IPS-15b (cell line): Measurements from ENCODE around the gene NCKAP5.

ENCODE experiments used
- H3K27me3 ChIP-seq: one replicate; pipeline ENCODE4 v1.6.1; 2013; ENCODE audit warnings: low read length; ENCODE audit not compliant: control insufficient read depth, insufficient read depth
- H3K36me3 ChIP-seq: one replicate; pipeline ENCODE4 v1.6.1; 2013; ENCODE audit warnings: low read length; ENCODE audit not compliant: control insufficient read depth, insufficient read depth
- H3K4me1 ChIP-seq: one replicate; pipeline ENCODE4 v1.6.1; 2013; ENCODE audit warnings: mild to moderate bottlenecking, low read length; ENCODE audit not compliant: control insufficient read depth, insufficient read depth
- H3K4me3 ChIP-seq: one replicate; pipeline ENCODE4 v1.5.1; 2013; ENCODE audit warnings: low read depth, low read length
- H3K9ac ChIP-seq: one replicate; pipeline ENCODE4 v1.6.1; 2013; ENCODE audit warnings: low read depth, mild to moderate bottlenecking, low read length
- H3K9me3 ChIP-seq: one replicate; pipeline ENCODE4 v1.6.1; 2013; ENCODE audit warnings: mild to moderate bottlenecking, low read length; ENCODE audit not compliant: control insufficient read depth, insufficient read depth

The NCKAP5 gene

DNA sequence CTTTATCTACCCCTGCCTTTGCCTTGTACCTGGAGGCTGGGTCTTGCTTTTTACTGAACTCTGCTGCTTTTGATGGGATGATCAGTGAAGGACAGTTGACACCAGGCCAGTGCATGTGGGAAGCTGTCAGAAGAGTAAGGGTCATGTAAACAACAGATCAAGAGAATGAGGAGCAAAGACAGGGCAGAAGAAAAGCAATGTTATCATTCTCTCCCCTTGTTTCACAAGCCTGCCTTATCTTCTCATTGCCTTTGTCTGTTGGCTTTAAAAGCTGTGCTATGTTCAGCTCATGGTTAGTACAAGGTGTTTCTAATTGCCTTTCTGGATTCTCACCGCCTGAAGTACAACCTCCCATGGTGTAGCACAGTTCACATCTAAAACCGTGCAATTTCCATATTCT lies 925.8 kb downstream of the NCKAP5 start:
- Histone ChIP-seq H3K4me1 (peaks cover 5% of the 10 kb centered on the region), H3K27me3 (no peaks in the 10 kb centered on the region), H3K4me3 (no peak overlapping the region), H3K9me3 (no peaks in the 10 kb centered on the region), H3K9ac (no peak overlapping the region), H3K36me3 (no peaks in the 10 kb centered on the region)

DNA sequence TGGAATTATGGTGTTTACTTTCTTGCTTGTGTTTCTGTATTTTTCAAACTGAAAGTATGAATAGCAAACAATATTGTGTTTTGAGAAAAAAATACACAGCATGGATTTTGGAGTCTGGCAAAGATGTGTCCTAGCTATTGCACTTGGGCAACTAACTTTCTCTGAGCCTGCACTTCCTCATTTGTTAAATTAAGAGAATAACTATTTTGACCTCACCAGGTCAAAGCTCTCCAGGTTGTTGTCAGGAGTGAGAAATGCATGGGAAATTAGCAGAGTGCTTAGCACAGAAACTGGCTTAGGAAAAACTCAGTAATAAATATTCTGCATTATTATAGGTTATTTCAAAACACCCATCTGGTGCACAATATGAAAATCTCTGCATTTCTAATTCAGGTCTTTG lies 926.4 kb downstream of the NCKAP5 start:
- Histone ChIP-seq H3K36me3 (no peaks in the 10 kb centered on the region), H3K9me3 (no peaks in the 10 kb centered on the region), H3K4me1 (peaks cover 5% of the 10 kb centered on the region), H3K27me3 (no peaks in the 10 kb centered on the region), H3K9ac (no peak overlapping the region), H3K4me3 (no peak overlapping the region)

DNA sequence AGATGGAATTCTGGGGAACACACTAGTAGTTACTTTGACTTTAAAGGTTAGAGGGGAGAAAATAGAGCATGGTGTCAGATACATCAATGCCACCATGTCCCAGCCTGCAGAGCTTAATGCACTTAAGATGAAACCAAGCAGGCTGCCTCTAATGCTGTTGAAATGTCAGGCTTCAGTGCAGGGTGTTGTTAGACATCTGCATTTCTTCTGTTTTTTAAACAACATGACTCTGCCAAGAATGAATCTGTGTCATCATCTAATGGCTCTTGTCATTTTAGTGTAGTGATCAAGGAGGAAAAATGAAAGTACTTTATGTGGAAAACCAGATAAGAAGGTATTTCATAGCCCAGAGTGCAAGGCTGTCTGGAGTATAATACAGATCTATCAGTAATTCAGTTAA lies 928.1 kb downstream of the NCKAP5 start:
- H3K9ac ChIP-seq: no peak overlapping the region
- H3K4me3 ChIP-seq: no peak overlapping the region
- peaks cover 3% of the 10 kb centered on the region for H3K4me1 ChIP-seq
- H3K9me3 ChIP-seq: no peaks in the 10 kb centered on the region
- no peaks in the 10 kb centered on the region for H3K36me3 ChIP-seq
- no peaks in the 10 kb centered on the region for H3K27me3 ChIP-seq

DNA sequence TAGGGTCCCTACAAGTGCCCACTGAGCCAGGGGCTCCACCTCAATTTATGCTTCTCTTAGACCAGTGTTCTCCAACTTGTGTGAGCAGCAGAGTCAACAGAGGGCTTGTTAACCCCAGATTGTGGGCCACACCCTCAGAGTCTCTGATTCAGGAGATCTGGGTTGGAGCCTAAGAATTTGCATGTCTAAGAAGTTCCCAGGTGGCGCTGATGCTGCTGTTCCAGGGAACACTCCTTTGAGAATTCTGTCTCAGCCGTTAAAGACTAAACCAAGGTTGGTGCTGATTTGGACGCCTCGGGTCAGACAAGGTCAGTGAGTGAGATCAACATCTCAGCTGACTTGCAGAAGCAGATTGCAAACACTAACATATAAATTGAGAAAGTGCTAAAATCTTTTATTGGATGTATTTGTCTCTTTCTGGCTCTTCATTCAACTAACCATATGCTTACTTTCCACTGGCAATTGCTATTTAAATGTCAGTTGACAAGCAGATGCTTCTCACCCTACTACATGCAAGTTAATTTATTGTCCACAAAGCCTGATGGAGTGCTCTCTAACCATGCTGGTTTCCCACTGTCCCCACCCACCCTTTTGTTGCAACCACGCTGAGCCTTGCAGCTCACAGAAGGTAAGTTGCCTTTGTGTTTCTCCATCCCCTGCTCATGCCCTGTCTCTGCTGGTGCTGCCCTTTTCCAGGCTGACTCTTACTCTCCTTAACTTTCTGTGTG lies 929.8 kb downstream of the NCKAP5 start:
- Histone ChIP-seq H3K9ac (no peak overlapping the region), H3K27me3 (no peaks in the 10 kb centered on the region), H3K9me3 (no peaks in the 10 kb centered on the region), H3K4me1 (no peaks in the 10 kb centered on the region), H3K36me3 (no peaks in the 10 kb centered on the region), H3K4me3 (no peak overlapping the region)

DNA sequence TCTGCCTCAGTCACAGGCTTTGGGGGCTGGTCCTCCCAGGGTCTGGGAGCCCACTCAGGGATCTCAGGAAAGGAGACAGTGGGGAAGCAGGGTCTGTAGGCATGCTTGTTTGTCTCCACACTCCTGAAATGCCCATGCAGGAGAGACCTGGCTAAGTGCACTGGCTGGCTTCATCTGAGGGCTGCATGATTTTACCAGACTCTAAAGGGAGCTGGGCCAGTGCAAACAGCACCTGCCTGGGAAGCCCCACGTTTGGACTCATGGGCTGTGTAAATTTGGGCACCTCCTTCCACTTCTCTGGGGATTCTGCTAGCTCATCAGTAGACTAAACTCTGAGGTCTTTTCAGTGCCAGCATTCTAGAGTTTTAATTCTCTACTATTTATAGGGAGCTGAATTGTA lies 931.9 kb downstream of the NCKAP5 start:
- no peaks in the 10 kb centered on the region for H3K9me3 ChIP-seq
- H3K36me3 ChIP-seq: no peaks in the 10 kb centered on the region

DNA sequence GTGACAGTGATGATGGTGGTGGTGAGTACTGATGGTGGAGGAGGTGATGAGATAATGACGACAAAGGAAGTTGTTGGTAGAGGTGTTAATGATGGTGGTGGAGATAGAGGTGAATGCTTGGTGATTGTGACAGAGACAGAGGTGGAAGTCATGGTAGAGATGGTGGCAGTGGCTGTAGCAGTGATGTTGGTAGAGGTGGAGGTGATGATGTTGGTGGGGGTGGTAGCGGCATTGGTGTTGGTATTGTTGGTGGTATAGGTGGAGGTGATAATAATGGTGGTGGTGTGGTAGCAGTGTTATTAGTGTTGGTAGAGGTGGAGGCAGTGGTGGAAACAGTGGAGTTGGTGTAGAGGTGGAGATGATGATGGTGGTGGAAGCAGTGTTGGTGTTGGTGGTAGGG lies 934.6 kb downstream of the NCKAP5 start:
- H3K4me3 ChIP-seq: no peak overlapping the region
- no peaks in the 10 kb centered on the region for H3K9me3 ChIP-seq
- no peak overlapping the region for H3K9ac ChIP-seq
- H3K36me3 ChIP-seq: no peaks in the 10 kb centered on the region
- peaks cover 5% of the 10 kb centered on the region for H3K4me1 ChIP-seq
- H3K27me3 ChIP-seq: no peaks in the 10 kb centered on the region

More for the DNA sequence above, 931.9 kb downstream of the NCKAP5 start:
- H3K9ac ChIP-seq: no peak overlapping the region
- H3K4me1 ChIP-seq: peaks cover 5% of the 10 kb centered on the region
- H3K27me3 ChIP-seq: no peaks in the 10 kb centered on the region
- H3K4me3 ChIP-seq: no peak overlapping the region

DNA sequence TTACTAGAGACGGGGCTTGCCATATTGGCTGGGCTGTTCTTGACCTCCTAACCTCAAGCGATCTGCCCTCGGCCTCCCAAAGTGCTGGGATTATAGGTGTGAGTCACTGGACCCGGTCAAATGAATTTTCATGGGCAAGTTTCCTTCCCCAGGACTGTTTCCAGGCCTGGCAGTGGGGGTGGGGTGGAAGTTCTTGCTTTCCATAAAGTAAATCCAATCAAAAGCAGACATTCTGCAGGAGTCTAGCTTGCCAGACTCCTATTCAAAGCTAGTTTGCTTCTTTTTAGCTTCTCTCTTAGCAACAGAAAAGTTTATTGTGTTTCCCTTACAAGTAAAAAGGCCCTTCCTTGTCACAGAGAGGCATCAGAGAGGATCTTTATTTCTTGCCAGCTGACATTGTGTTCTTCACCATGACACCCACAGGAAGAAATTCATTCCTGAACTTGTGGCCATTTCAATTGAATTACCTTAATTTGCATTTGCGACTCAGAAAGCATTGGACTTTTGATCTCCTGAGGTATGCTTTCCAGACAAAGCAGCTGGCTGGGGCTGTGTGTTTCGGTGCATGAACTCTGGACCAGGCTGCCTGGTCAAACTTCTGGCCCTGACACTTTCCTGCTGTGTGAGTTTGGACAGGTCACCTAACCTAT lies 936.1 kb downstream of the NCKAP5 start:
- H3K9ac ChIP-seq: no peak overlapping the region
- no peaks in the 10 kb centered on the region for H3K36me3 ChIP-seq
- peaks cover 5% of the 10 kb centered on the region for H3K4me1 ChIP-seq
- H3K9me3 ChIP-seq: no peaks in the 10 kb centered on the region
- no peaks in the 10 kb centered on the region for H3K27me3 ChIP-seq
- H3K4me3 ChIP-seq: no peak overlapping the region

DNA sequence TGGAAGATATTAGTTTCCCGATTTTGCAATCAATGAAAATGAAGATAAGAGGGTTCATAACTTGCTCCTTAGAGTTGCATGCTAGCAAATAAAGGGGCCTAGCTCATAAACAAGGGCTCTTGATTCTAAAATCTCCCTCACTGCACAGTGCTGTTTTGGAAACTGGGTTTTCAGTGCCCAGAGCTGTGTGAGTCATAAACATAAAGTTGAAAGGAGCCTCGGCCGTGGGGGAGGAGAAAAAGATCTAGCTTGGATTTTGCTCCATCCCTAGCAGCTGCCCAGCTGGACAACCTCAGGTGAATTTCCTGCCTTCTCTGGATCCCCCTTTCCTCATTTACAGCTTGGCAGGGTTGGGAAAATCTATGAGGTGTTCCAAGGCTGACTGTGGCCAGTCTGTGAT lies 940.7 kb downstream of the NCKAP5 start:
- H3K9ac ChIP-seq: no peak overlapping the region
- H3K36me3 ChIP-seq: no peaks in the 10 kb centered on the region
- H3K27me3 ChIP-seq: no peaks in the 10 kb centered on the region
- H3K9me3 ChIP-seq: no peaks in the 10 kb centered on the region
- no peak overlapping the region for H3K4me3 ChIP-seq
- peaks cover 13% of the 10 kb centered on the region for H3K4me1 ChIP-seq

DNA sequence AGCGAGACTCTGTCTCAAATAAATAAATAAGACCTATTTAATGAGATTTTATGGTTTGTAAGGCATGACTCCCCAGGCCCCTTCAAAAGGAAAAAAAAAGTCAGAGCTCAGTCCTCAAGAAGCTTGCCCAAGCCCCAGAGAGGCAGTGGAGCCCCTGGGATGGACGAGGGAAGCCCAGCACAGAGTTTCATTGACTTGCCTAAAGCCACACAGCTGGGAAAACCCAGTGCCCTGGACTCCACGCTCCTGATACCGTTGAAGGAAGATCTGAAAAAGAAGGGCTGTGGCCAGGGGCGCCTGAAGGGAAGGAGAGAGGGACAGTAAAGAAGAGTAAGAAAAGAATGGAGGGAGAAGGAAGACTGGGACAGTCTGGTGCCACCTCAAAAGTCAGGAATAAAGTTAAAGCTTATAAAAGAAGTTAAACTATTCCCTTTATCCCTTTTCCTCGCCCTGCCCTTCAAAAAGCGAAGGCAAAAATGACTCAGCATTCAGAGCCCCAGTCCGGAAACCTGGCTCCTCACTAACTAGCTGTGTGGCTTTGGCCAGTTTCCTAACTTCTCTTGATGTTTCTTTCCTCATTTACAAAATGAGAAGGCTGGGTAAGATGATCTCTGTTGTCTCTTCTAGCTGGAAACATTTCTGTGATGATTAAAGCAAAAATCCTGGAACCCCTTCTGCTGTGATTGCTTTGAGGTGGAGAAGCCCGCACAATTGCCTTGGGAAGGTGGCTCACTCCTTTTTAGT lies 945.0 kb downstream of the NCKAP5 start:
- no peaks in the 10 kb centered on the region for H3K27me3 ChIP-seq

More for the DNA sequence above, 945.0 kb downstream of the NCKAP5 start:
- peaks cover 9% of the 10 kb centered on the region for H3K4me1 ChIP-seq
- no peaks in the 10 kb centered on the region for H3K36me3 ChIP-seq
- no peaks in the 10 kb centered on the region for H3K9me3 ChIP-seq
- H3K9ac ChIP-seq: no peak overlapping the region
- H3K4me3 ChIP-seq: no peak overlapping the region
